HL-60 (cell line): ENCODE results near the gene SRGAP3.

Experiments
- DNase-seq, 2 experiments: peaks; one replicate each; pipeline ENCODE4 v3.0.0-alpha.2; 2010 to 2020; ENCODE audit warnings: low read depth in 1 of 2, low spot score in 1 of 2
- H3K27ac ChIP-seq: fragments of 250-450 bp; sonication (Bioruptor Pico); replicated peaks from 2 replicates; pipeline ENCODE4 v1.5.1; 2020; ENCODE audit warnings: mild to moderate bottlenecking, moderate library complexity
- H3K27me3 ChIP-seq: fragments of 250-450 bp; sonication (Bioruptor Pico); 2 replicates; pipeline ENCODE4 v1.5.1; 2021; ENCODE audit warnings: mild to moderate bottlenecking, moderate library complexity; ENCODE audit not compliant: insufficient read depth, poor library complexity, severe bottlenecking
- H3K4me3 ChIP-seq: replicated peaks from 2 replicates; pipeline ENCODE4 v1.5.1; 2011; ENCODE audit warnings: mild to moderate bottlenecking, control low read depth, low read length; ENCODE audit not compliant: insufficient read depth
- CTCF ChIP-seq: IDR thresholded peaks from one replicate; pipeline ENCODE4 v1.5.1; 2011; ENCODE audit warnings: low read length, control low read depth, inconsistent platforms; ENCODE audit not compliant: insufficient read depth
- GABPA ChIP-seq: IDR thresholded peaks from 2 replicates; pipeline ENCODE4 v1.6.1; 2012; ENCODE audit warnings: low read depth
- POLR2AphosphoS5 ChIP-seq: IDR thresholded peaks from 2 replicates; pipeline ENCODE4 v1.6.1; 2012; ENCODE audit warnings: low read depth
- REST ChIP-seq: IDR thresholded peaks from 2 replicates; pipeline ENCODE4 v1.6.1; 2012; ENCODE audit warnings: low read depth; ENCODE audit not compliant: insufficient replicate concordance
- SPI1 ChIP-seq: IDR thresholded peaks from 2 replicates; pipeline ENCODE4 v1.6.1; 2012; ENCODE audit warnings: low read depth, mild to moderate bottlenecking, borderline replicate concordance

The SRGAP3 gene

GRCh38 chr3:9023226-9023590 is 226.2 kb downstream of the SRGAP3 start:
- H3K27ac ChIP-seq = no peak overlapping the region
- no peak overlapping the region for H3K4me3 ChIP-seq
- no peak for DNase-seq
- TF ChIP-seq POLR2AphosphoS5 = no peak
- TF ChIP-seq REST = no peak
- no peaks in the 10 kb centered on the region for H3K27me3 ChIP-seq

GRCh38 chr3:9022305-9023225 is 226.9 kb downstream of the SRGAP3 start:
- H3K27ac ChIP-seq = no peak overlapping the region
- DNase-seq = no peak
- no peak overlapping the region for H3K4me3 ChIP-seq
- no peaks in the 10 kb centered on the region for H3K27me3 ChIP-seq
- TF ChIP-seq GABPA (no peak), SPI1 (no peak), POLR2AphosphoS5 (no peak), REST (no peak), CTCF (no peak)

GRCh38 chr3:9021271-9022009 is 228.0 kb downstream of the SRGAP3 start:
- DNase-seq = no peak
- Histone ChIP-seq H3K27ac (no peak overlapping the region), H3K27me3 (no peaks in the 10 kb centered on the region), H3K4me3 (no peak overlapping the region)
- TF ChIP-seq GABPA = no peak
- TF ChIP-seq SPI1 = no peak
- TF ChIP-seq REST = no peak
- TF ChIP-seq CTCF = no peak
- no peak for TF ChIP-seq POLR2AphosphoS5
